SK-N-MC (cell line): Measurements from ENCODE around the gene ZNF507.

Experiments used
- EZH2 ChIP-seq: fragments of 200-600 bp; sonication (generic); IDR thresholded peaks from one replicate; pipeline ENCODE4 v1.6.1; 2017; ENCODE audit warnings: antibody characterized with exemption
- FOXP2 ChIP-seq: optimal IDR thresholded peaks from 2 replicates; pipeline ENCODE3; 2011; ENCODE audit warnings: mild to moderate bottlenecking, moderate library complexity; ENCODE audit not compliant: insufficient read depth; ENCODE audit errors: extremely low read length, control extremely low read depth
- POLR2AphosphoS5 ChIP-seq: IDR thresholded peaks from 2 replicates; pipeline ENCODE4 v1.6.1; 2012; ENCODE audit warnings: mild to moderate bottlenecking, low read depth, low read length, borderline replicate concordance

GRCh38 chr19:32367948-32368536 lies 22.6 kb downstream of the ZNF507 start:
- TF ChIP-seq FOXP2 (no peak), EZH2 (no peak), POLR2AphosphoS5 (no peak)
